Central memory CD8-positive, alpha-beta T cell (primary cell): ENCODE measurements around the gene ZNF783.
"Not testable (repeated sequence)": the region's sequence is repeated elsewhere in the genome, so short reads cannot be mapped to it uniquely, and the experiment has no call there.

Experiments
- ATAC-seq: fragments of 150-1000 bp; cut with Tn5 transposase; replicated peaks from 2 replicates; pipeline ENCODE4 v1.10.0; 2022; ENCODE audit warnings: mild to moderate bottlenecking, moderate FRiP score, moderate number of reproducible peaks; ENCODE audit not compliant: poor library complexity, severe bottlenecking; ENCODE audit errors: extremely low read depth
- DNase-seq, 2 donors: peaks; one replicate each; pipeline ENCODE4 v3.0.0; 2021; ENCODE audit warnings: low spot score in 2 of 2
- H3K27ac Mint-ChIP-seq: one replicate; pipeline ENCODE4 v1.8.0; 2022; ENCODE audit warnings: low read depth, mild to moderate bottlenecking, moderate library complexity, mixed read lengths
- H3K27me3 Mint-ChIP-seq: one replicate; pipeline ENCODE4 v1.8.0; 2022; ENCODE audit warnings: mixed read lengths
- H3K36me3 Mint-ChIP-seq: one replicate; pipeline ENCODE4 v1.8.0; 2022; ENCODE audit warnings: mild to moderate bottlenecking, moderate library complexity, mixed read lengths; ENCODE audit not compliant: insufficient read depth
- H3K4me1 Mint-ChIP-seq: one replicate; pipeline ENCODE4 v1.8.0; 2022; ENCODE audit warnings: mixed read lengths
- H3K4me3 Mint-ChIP-seq: one replicate; pipeline ENCODE4 v1.8.0; 2022; ENCODE audit warnings: mild to moderate bottlenecking, moderate library complexity, mixed read lengths
- H3K9me3 Mint-ChIP-seq: one replicate; pipeline ENCODE4 v1.8.0; 2022; ENCODE audit warnings: mixed read lengths

Gene ZNF783

GRCh38 chr7:149319376-149319775 is 57.4 kb downstream of the ZNF783 start:
- no peak for ATAC-seq
- no peaks in the 10 kb centered on the region for H3K36me3 Mint-ChIP-seq
- H3K27ac Mint-ChIP-seq, result no peak overlapping the region
- no peak for DNase-seq
- H3K9me3 Mint-ChIP-seq, result no peaks in the 10 kb centered on the region
- peaks cover 9% of the 10 kb centered on the region for H3K4me1 Mint-ChIP-seq
- peaks cover 46% of the 10 kb centered on the region for H3K27me3 Mint-ChIP-seq
- H3K4me3 Mint-ChIP-seq, result no peak overlapping the region

GRCh38 chr7:149320313-149321124 is 58.5 kb downstream of the ZNF783 start:
- Mint-ChIP-seq H3K4me1 (peaks cover 9% of the 10 kb centered on the region), H3K4me3 (no peak overlapping the region), H3K36me3 (no peaks in the 10 kb centered on the region), H3K27ac (peak overlapping the region; percentile 36), H3K9me3 (no peaks in the 10 kb centered on the region), H3K27me3 (peaks cover 46% of the 10 kb centered on the region)
- no peak for ATAC-seq
- DNase-seq, result no peak

- not testable (repeated sequence) for H3K9me3 Mint-ChIP-seq, H3K27ac Mint-ChIP-seq, ATAC-seq, DNase-seq, H3K36me3 Mint-ChIP-seq, H3K4me3 Mint-ChIP-seq, H3K4me1 Mint-ChIP-seq
- H3K27me3 Mint-ChIP-seq, result peaks cover 46% of the 10 kb centered on the region
Measured at GRCh38 chr7:149321125-149321905, 59.3 kb downstream of the ZNF783 start.

GRCh38 chr7:149321978-149322541 is 60.1 kb downstream of the ZNF783 start:
- ATAC-seq, result no peak
- DNase-seq, result no peak
- peaks cover 46% of the 10 kb centered on the region for H3K27me3 Mint-ChIP-seq
- peak overlapping the region; percentile 53 for H3K4me3 Mint-ChIP-seq
- H3K27ac Mint-ChIP-seq, result no peak overlapping the region
- H3K4me1 Mint-ChIP-seq, result peaks cover 9% of the 10 kb centered on the region
- no peaks in the 10 kb centered on the region for H3K9me3 Mint-ChIP-seq
- no peaks in the 10 kb centered on the region for H3K36me3 Mint-ChIP-seq

GRCh38 chr7:149322737-149323136 is 60.7 kb downstream of the ZNF783 start:
- H3K27ac Mint-ChIP-seq, result no peak overlapping the region
- ATAC-seq (no peak), DNase-seq (no peak)
- H3K4me1 Mint-ChIP-seq, result peaks cover 9% of the 10 kb centered on the region
- H3K4me3 Mint-ChIP-seq, result no peak overlapping the region
- H3K27me3 Mint-ChIP-seq, result peaks cover 43% of the 10 kb centered on the region
- H3K36me3 Mint-ChIP-seq, result no peaks in the 10 kb centered on the region
- H3K9me3 Mint-ChIP-seq, result no peaks in the 10 kb centered on the region

- H3K4me1 Mint-ChIP-seq, result peaks cover 9% of the 10 kb centered on the region
- no peak overlapping the region for H3K4me3 Mint-ChIP-seq
- ATAC-seq (no peak), DNase-seq (no peak)
- no peaks in the 10 kb centered on the region for H3K9me3 Mint-ChIP-seq
- no peaks in the 10 kb centered on the region for H3K36me3 Mint-ChIP-seq
- H3K27ac Mint-ChIP-seq, result no peak overlapping the region
- H3K27me3 Mint-ChIP-seq, result peaks cover 32% of the 10 kb centered on the region
Measured at GRCh38 chr7:149325248-149325647, 63.3 kb downstream of the ZNF783 start.

- Mint-ChIP-seq H3K36me3 (no peaks in the 10 kb centered on the region), H3K9me3 (no peaks in the 10 kb centered on the region), H3K27me3 (peaks cover 42% of the 10 kb centered on the region), H3K4me1 (no peaks in the 10 kb centered on the region), H3K27ac (no peak overlapping the region), H3K4me3 (no peak overlapping the region)
- ATAC-seq (no peak), DNase-seq (no peak)
Measured at GRCh38 chr7:149329265-149329664, 67.3 kb downstream of the ZNF783 start.

- Mint-ChIP-seq H3K27ac (no peak overlapping the region), H3K27me3 (peaks cover 47% of the 10 kb centered on the region), H3K4me1 (no peaks in the 10 kb centered on the region), H3K4me3 (no peak overlapping the region), H3K36me3 (no peaks in the 10 kb centered on the region), H3K9me3 (no peaks in the 10 kb centered on the region)
- ATAC-seq (no peak), DNase-seq (no peak)
Measured at GRCh38 chr7:149329766-149330334, 67.9 kb downstream of the ZNF783 start.

- Mint-ChIP-seq H3K27me3 (peaks cover 55% of the 10 kb centered on the region), H3K4me3 (no peak overlapping the region), H3K27ac (peak overlapping the region; percentile 74), H3K9me3 (no peaks in the 10 kb centered on the region), H3K4me1 (no peaks in the 10 kb centered on the region), H3K36me3 (no peaks in the 10 kb centered on the region)
- DNase-seq (no peak), ATAC-seq (no peak)
Measured at GRCh38 chr7:149330914-149331567, 69.0 kb downstream of the ZNF783 start.

- H3K27ac Mint-ChIP-seq, H3K36me3 Mint-ChIP-seq, H3K4me3 Mint-ChIP-seq, H3K4me1 Mint-ChIP-seq, H3K9me3 Mint-ChIP-seq, DNase-seq, ATAC-seq: not testable (repeated sequence)
- peaks cover 55% of the 10 kb centered on the region for H3K27me3 Mint-ChIP-seq
Measured at GRCh38 chr7:149332602-149333320, 70.8 kb downstream of the ZNF783 start.

- Mint-ChIP-seq H3K36me3 (no peaks in the 10 kb centered on the region), H3K4me1 (no peaks in the 10 kb centered on the region), H3K27me3 (peaks cover 55% of the 10 kb centered on the region), H3K27ac (no peak overlapping the region), H3K4me3 (no peak overlapping the region), H3K9me3 (no peaks in the 10 kb centered on the region)
- no peak for ATAC-seq
- DNase-seq, result no peak
Measured at GRCh38 chr7:149333321-149333717, 71.3 kb downstream of the ZNF783 start.

GRCh38 chr7:149334219-149334618 is 72.2 kb downstream of the ZNF783 start:
- H3K36me3 Mint-ChIP-seq, result no peaks in the 10 kb centered on the region
- no peak for DNase-seq

More at GRCh38 chr7:149334219-149334618, 72.2 kb downstream of the ZNF783 start:
- Mint-ChIP-seq H3K27ac (no peak overlapping the region), H3K27me3 (peaks cover 54% of the 10 kb centered on the region), H3K4me3 (no peak overlapping the region), H3K4me1 (no peaks in the 10 kb centered on the region), H3K9me3 (no peaks in the 10 kb centered on the region)
- ATAC-seq, result no peak
